HEK293T (cell line): Measurements from ENCODE around the gene HSPA4.

Experiments used
- CTCF ChIA-PET: fragments of 350-600 bp; formaldehyde crosslinking; extraction: SDS; loops from one replicate; lab custom pipeline; 2021; ENCODE audit warnings: antibody characterized with exemption, inconsistent platforms; lab: Yijun Ruan, JAX
- POLR2A ChIA-PET: fragments of 350-600 bp; formaldehyde crosslinking; extraction: SDS; loops from one replicate; lab custom pipeline; 2020; ENCODE audit warnings: antibody characterized with exemption, inconsistent platforms; lab: Yijun Ruan, JAX
- DNase-seq: peaks from one replicate; pipeline ENCODE4 v3.0.0; 2012; ENCODE audit warnings: mixed read lengths; ENCODE audit errors: extremely low spot score
- ARNT ChIP-seq: fragments of 450-650 bp; IDR thresholded peaks from 2 replicates; pipeline ENCODE4 v1.6.1; 2017; ENCODE audit warnings: mild to moderate bottlenecking
- BHLHE40 ChIP-seq: fragments of 450-650 bp; IDR thresholded peaks from 2 replicates; pipeline ENCODE4 v1.6.1; 2016; ENCODE audit warnings: mild to moderate bottlenecking, moderate library complexity, borderline replicate concordance
- CTBP1 ChIP-seq: fragments of 450-650 bp; IDR thresholded peaks from 2 replicates; pipeline ENCODE4 v1.6.1; 2016; ENCODE audit warnings: borderline replicate concordance
- ELF4 ChIP-seq: fragments of 450-650 bp; IDR thresholded peaks from 2 replicates; pipeline ENCODE4 v1.6.1; 2017; ENCODE audit warnings: antibody characterized with exemption
- FOXA1 ChIP-seq: fragments of 450-650 bp; IDR thresholded peaks from 2 replicates; pipeline ENCODE4 v1.6.1; 2016; ENCODE audit warnings: mild to moderate bottlenecking
- FOXK2 ChIP-seq: fragments of 450-650 bp; IDR thresholded peaks from 2 replicates; pipeline ENCODE4 v1.6.1; 2016; ENCODE audit warnings: mild to moderate bottlenecking
- FOXM1 ChIP-seq: fragments of 450-650 bp; IDR thresholded peaks from 2 replicates; pipeline ENCODE4 v1.6.1; 2017; ENCODE audit warnings: mild to moderate bottlenecking, borderline replicate concordance
- HDGF ChIP-seq: fragments of 450-650 bp; IDR thresholded peaks from 2 replicates; pipeline ENCODE4 v1.6.1; 2017; ENCODE audit warnings: antibody characterized with exemption, borderline replicate concordance
- L3MBTL2 ChIP-seq: fragments of 450-650 bp; conservative IDR thresholded peaks from 2 replicates; pipeline ENCODE4 v1.6.1; 2016; ENCODE audit warnings: mild to moderate bottlenecking
- LEF1 ChIP-seq: fragments of 450-650 bp; IDR thresholded peaks from 2 replicates; pipeline ENCODE4 v1.6.1; 2017; ENCODE audit warnings: mild to moderate bottlenecking, borderline replicate concordance
- NFRKB ChIP-seq: fragments of 450-650 bp; IDR thresholded peaks from 2 replicates; pipeline ENCODE4 v1.6.1; 2016; ENCODE audit warnings: mild to moderate bottlenecking, moderate library complexity
- SP1 ChIP-seq: fragments of 450-650 bp; IDR thresholded peaks from 2 replicates; pipeline ENCODE4 v1.6.1; 2017
- SUZ12 ChIP-seq: fragments of 450-650 bp; IDR thresholded peaks from 2 replicates; pipeline ENCODE4 v1.6.1; 2016; ENCODE audit warnings: mild to moderate bottlenecking
- TARDBP ChIP-seq: fragments of 450-650 bp; IDR thresholded peaks from 2 replicates; pipeline ENCODE4 v1.6.1; 2016
- ZNF384 ChIP-seq: fragments of 450-650 bp; IDR thresholded peaks from 2 replicates; pipeline ENCODE4 v1.6.1; 2016
- TF ChIP-seq, protein P1 (sequence below): fragments of 450-650 bp; IDR thresholded peaks from 2 replicates; pipeline ENCODE4 v1.6.1; 2016

The HSPA4 gene

DNA sequence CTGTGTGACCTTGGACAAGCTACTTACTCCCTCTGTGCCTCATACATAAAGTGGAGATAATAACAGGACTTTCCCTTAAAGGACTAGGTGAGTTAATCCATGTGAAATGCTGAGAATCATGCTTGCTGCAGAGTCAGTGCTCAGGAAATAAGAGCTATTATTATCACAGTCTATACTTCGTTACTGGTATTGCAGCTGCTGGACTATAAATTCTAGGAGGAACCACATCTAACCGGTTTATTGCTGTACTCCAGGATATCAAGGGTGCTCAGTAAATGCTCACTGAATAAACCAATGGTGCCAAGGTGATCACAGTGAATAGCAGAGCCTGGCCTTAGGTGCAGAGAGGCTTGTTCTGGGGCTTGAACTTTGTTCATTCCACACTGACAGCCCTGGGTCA lies 69.3 kb downstream of the HSPA4 start:
- CTCF ChIA-PET, result interaction anchor here (1.0 kb wide), 1 partner anchor 127 kb away, joined by 4 read pairs; no protein-coding TSS in a partner anchor
- no peak for DNase-seq
- no peak for TF ChIP-seq BHLHE40
- no peak for TF ChIP-seq TARDBP
- no peak for TF ChIP-seq ARNT
- POLR2A ChIA-PET, result no interaction called here

GRCh38 chr5:133121611-133122150 lies 69.9 kb downstream of the HSPA4 start:
- CTCF ChIA-PET, result interaction anchor here (1.0 kb wide), 1 partner anchor 126 kb away, joined by 4 read pairs; no protein-coding TSS in a partner anchor
- DNase-seq, result no peak
- TF ChIP-seq CTBP1 (no peak), FOXA1 (no peak), ZNF384 (no peak), SP1 (no peak), ELF4 (no peak), HDGF (no peak), L3MBTL2 (no peak), BHLHE40 (no peak), LEF1 (no peak)
- POLR2A ChIA-PET, result no interaction called here

- no peak for TF ChIP-seq HDGF
- no peak for TF ChIP-seq SP1
- no peak for TF ChIP-seq ARNT
- no peak for TF ChIP-seq FOXM1
- no peak for TF ChIP-seq FOXK2
- TF ChIP-seq ZNF384, result no peak
- TF ChIP-seq BHLHE40, result no peak
- no peak for TF ChIP-seq FOXA1
- no peak for TF ChIP-seq ELF4
- TF ChIP-seq L3MBTL2, result no peak
- no peak for TF ChIP-seq CTBP1
- no peak for TF ChIP-seq LEF1
- TF ChIP-seq NFRKB, result no peak
- no peak for TF ChIP-seq SUZ12
- TF ChIP-seq, protein P1, sequence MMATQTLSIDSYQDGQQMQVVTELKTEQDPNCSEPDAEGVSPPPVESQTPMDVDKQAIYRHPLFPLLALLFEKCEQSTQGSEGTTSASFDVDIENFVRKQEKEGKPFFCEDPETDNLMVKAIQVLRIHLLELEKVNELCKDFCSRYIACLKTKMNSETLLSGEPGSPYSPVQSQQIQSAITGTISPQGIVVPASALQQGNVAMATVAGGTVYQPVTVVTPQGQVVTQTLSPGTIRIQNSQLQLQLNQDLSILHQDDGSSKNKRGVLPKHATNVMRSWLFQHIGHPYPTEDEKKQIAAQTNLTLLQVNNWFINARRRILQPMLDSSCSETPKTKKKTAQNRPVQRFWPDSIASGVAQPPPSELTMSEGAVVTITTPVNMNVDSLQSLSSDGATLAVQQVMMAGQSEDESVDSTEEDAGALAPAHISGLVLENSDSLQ, result no peak
- no peak for TF ChIP-seq TARDBP
- ChIA-PET POLR2A (no interaction called here), CTCF (interaction anchor here (1.4 kb wide), 1 partner anchor 165 kb away, joined by 5 read pairs; no protein-coding TSS in a partner anchor)
- no peak for DNase-seq
These were observed 70.9 kb downstream of the HSPA4 start for GRCh38 chr5:133122711-133123110.

DNA sequence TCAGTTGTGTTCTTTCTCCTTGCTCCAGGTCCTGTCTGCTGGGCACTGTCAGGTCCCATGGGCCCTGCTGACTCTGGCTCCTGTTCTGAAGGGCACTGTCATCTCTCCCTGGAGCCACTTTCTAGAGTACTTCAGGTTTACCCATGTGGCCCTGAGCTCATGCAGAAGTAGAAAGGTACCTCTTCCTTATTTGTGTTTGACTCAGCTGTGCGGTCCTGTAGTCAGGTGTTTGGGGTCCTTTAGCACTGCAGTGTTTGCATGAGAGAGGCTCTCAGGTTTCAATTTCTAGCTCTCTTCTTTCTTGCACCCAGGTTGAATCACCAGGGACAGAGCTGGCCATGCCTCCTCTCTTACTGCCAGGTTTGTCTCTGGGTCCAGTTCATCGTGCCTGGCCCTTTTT lies 71.5 kb downstream of the HSPA4 start:
- DNase-seq, result no peak
- TF ChIP-seq SUZ12, result no peak
- no peak for TF ChIP-seq TARDBP
- no peak for TF ChIP-seq ARNT
- TF ChIP-seq FOXK2, result no peak
- no peak for TF ChIP-seq LEF1
- CTCF ChIA-PET, result interaction anchor here (1.4 kb wide), 1 partner anchor 164 kb away, joined by 5 read pairs; no protein-coding TSS in a partner anchor
- POLR2A ChIA-PET, result no interaction called here

- TF ChIP-seq SP1 (no peak), SUZ12 (no peak), FOXM1 (no peak), LEF1 (no peak)
- ChIA-PET POLR2A (no interaction called here), CTCF (no interaction called here)
- DNase-seq, result no peak
These were observed 73.1 kb downstream of the HSPA4 start for GRCh38 chr5:133124891-133125290.

DNA sequence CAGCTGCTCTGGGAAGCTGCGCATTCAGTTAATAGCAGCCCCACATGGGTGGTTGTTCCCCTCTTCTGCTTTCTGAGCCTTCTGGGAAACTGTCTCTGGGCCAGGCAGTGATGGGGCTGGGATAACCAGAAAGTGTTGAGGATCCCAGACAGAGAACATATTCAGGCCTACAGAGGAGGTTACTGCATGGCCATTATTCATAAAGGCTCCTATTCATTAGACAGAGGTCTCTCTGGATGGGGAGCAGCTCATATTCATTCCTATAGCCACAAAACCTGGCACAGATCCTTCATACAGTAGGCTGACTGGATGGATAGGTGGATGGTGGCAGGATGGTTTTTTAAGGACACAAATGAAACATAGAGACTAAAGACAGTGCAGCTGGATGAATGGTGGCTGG lies 76.3 kb downstream of the HSPA4 start:
- no peak for DNase-seq
- no peak for TF ChIP-seq LEF1
- no peak for TF ChIP-seq FOXA1
- no peak for TF ChIP-seq NFRKB
- no peak for TF ChIP-seq ARNT
- no peak for TF ChIP-seq L3MBTL2
- no peak for TF ChIP-seq CTBP1
- no peak for TF ChIP-seq SP1
- no peak for TF ChIP-seq FOXM1
- no peak for TF ChIP-seq TARDBP
- no peak for TF ChIP-seq ELF4
- CTCF ChIA-PET, result interaction anchor here (0.6 kb wide), 1 partner anchor 32 kb away, joined by 3 read pairs; no protein-coding TSS in a partner anchor
- POLR2A ChIA-PET, result no interaction called here

DNA sequence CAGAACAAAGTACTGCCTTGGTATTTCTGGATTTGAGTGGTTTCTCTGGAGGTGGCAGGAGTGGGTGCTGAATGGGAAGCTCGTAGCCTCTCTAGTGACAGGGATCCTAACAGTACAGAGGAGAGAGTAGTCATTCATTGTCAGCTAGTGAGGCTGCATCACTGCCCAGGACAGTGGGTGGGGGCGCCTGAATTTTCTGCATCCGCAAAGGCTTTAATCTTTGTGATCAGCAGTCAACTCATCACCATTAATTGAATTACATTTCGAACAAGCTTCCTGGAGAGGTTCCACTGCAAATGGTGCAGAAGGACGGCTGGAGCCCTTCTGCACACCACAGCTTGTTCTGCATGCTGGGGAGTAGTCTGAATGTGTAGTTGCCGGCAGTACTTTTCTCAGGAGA lies 77.5 kb downstream of the HSPA4 start:
- no peak for DNase-seq
- TF ChIP-seq ARNT (no peak), NFRKB (no peak), ZNF384 (no peak), L3MBTL2 (no peak), ELF4 (no peak), FOXA1 (no peak), FOXM1 (no peak), FOXK2 (no peak), TARDBP (no peak), CTBP1 (no peak), SUZ12 (no peak), SP1 (no peak), LEF1 (no peak), BHLHE40 (no peak), HDGF (no peak)
- TF ChIP-seq, protein P1, result no peak
- CTCF ChIA-PET, result interaction anchor here (0.7 to 1.4 kb wide), 2 partner anchors 18 to 167 kb away, joined by 3 read pairs; no protein-coding TSS in a partner anchor
- POLR2A ChIA-PET, result no interaction called here
